GM06990 (cell line): ENCODE results near the gene EIF3K.

Experiments used
- DNase-seq: peaks from one replicate; pipeline ENCODE4 v3.0.0-alpha.2; 2011; ENCODE audit not compliant: insufficient read length; ENCODE audit errors: extremely low read depth
- H3K27me3 ChIP-seq: replicated peaks from 2 replicates; pipeline ENCODE4 v1.6.0; 2011; ENCODE audit warnings: low read length; ENCODE audit not compliant: control insufficient read depth, insufficient read depth
- H3K36me3 ChIP-seq: 2 replicates; pipeline ENCODE4 v1.5.1; 2011; ENCODE audit warnings: low read length; ENCODE audit not compliant: control insufficient read depth, insufficient read depth
- H3K4me3 ChIP-seq: replicated peaks from 2 replicates; pipeline ENCODE4 v1.5.1; 2011; ENCODE audit warnings: low read depth, mild to moderate bottlenecking, control low read depth, low read length
- CTCF ChIP-seq: IDR thresholded peaks from 2 replicates; pipeline ENCODE4 v1.5.1; 2011; ENCODE audit warnings: low read length, control low read depth, mild to moderate bottlenecking, inconsistent platforms; ENCODE audit not compliant: insufficient read depth, poor library complexity, severe bottlenecking

EIF3K gene

GRCh38 chr19:38661136-38661535 lies 42.1 kb downstream of the EIF3K start:
- no peaks in the 10 kb centered on the region for H3K27me3 ChIP-seq
- no peak for DNase-seq
- H3K36me3 ChIP-seq: peaks cover 6% of the 10 kb centered on the region
- no peak for TF ChIP-seq CTCF
- H3K4me3 ChIP-seq: no peak overlapping the region

GRCh38 chr19:38661996-38662395 lies 43.0 kb downstream of the EIF3K start:
- no peak for DNase-seq
- TF ChIP-seq CTCF: no peak
- Histone ChIP-seq H3K4me3 (no peak overlapping the region), H3K27me3 (no peaks in the 10 kb centered on the region), H3K36me3 (peaks cover 6% of the 10 kb centered on the region)

- no peak for TF ChIP-seq CTCF
- Histone ChIP-seq H3K4me3 (no peak overlapping the region), H3K36me3 (peaks cover 6% of the 10 kb centered on the region), H3K27me3 (no peaks in the 10 kb centered on the region)
- no peak for DNase-seq
Measured at GRCh38 chr19:38662537-38663155, 43.7 kb downstream of the EIF3K start.

GRCh38 chr19:38663156-38663651 lies 44.2 kb downstream of the EIF3K start:
- H3K36me3 ChIP-seq: peaks cover 6% of the 10 kb centered on the region
- TF ChIP-seq CTCF: no peak
- DNase-seq: no peak
- no peaks in the 10 kb centered on the region for H3K27me3 ChIP-seq
- no peak overlapping the region for H3K4me3 ChIP-seq

- TF ChIP-seq CTCF: no peak
- Histone ChIP-seq H3K27me3 (no peaks in the 10 kb centered on the region), H3K4me3 (no peak overlapping the region), H3K36me3 (peaks cover 6% of the 10 kb centered on the region)
- DNase-seq: no peak
Measured at GRCh38 chr19:38663957-38664502, 45.0 kb downstream of the EIF3K start.
